MM.1S (cell line): ENCODE measurements around the gene ITGAV.

Experiments
- CTCF ChIP-seq: fragments of 300-600 bp; sonication (generic); IDR thresholded peaks from 2 replicates; pipeline ENCODE4 v1.5.1; 2016; ENCODE audit warnings: antibody characterized with exemption, low read length, mixed read lengths
- EZH2 ChIP-seq: fragments of 300-600 bp; sonication (generic); optimal IDR thresholded peaks from 2 replicates; pipeline ENCODE3; 2017; ENCODE audit warnings: low read depth, mild to moderate bottlenecking, antibody characterized with exemption, low read length, mixed read lengths
- EZH2phosphoT487 ChIP-seq: fragments of 300-600 bp; sonication (generic); IDR thresholded peaks from 2 replicates; pipeline ENCODE4 v1.6.1; 2018; ENCODE audit warnings: antibody characterized with exemption, low read length

GRCh38 chr2:186718122-186718521, 128.3 kb downstream of the ITGAV start:
- TF ChIP-seq CTCF (no peak), EZH2 (no peak), EZH2phosphoT487 (no peak)
